CD4-positive, alpha-beta T cell treated with Interleukin-17A for 1 hour (primary cell): ENCODE data around the gene RTP5.

Experiments
- DNase-seq: peaks from one replicate; pipeline ENCODE4 v3.0.0-alpha.2; 2020

The RTP5 gene

DNA sequence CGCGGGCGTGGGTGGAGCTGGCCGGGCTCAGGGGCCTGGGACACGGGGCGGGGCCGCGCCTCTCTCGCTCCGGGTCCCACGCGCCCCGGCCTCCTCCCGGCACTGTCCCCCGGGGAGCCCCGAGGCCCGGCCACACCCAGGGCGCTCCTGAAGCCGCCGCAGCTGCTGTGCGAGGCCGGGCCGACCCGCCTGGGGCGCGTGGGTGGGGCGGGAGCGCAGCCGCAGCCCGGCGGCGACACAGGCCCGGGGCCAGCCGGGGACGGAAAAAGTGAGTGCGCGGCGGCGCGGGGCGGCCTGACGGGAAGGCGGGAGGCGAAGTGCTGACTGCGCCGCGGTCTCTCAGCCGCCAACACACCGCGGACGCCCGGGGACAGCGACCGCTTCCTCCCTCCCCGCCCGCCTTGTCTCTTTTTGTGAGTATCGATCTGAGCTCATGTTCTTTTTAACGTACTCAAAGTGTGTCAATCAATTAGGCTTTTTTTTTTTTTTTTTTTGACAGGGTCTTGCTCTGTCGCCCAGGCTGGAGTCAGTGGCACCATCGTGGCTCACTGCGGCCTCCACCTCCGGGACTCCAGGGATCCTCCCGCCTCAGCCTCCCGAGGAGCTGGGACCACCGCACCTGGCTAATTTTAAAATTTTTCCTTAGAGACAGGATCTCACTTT is 25.3 kb upstream of the RTP5 start:
- peak; percentile 78 for DNase-seq

DNA sequence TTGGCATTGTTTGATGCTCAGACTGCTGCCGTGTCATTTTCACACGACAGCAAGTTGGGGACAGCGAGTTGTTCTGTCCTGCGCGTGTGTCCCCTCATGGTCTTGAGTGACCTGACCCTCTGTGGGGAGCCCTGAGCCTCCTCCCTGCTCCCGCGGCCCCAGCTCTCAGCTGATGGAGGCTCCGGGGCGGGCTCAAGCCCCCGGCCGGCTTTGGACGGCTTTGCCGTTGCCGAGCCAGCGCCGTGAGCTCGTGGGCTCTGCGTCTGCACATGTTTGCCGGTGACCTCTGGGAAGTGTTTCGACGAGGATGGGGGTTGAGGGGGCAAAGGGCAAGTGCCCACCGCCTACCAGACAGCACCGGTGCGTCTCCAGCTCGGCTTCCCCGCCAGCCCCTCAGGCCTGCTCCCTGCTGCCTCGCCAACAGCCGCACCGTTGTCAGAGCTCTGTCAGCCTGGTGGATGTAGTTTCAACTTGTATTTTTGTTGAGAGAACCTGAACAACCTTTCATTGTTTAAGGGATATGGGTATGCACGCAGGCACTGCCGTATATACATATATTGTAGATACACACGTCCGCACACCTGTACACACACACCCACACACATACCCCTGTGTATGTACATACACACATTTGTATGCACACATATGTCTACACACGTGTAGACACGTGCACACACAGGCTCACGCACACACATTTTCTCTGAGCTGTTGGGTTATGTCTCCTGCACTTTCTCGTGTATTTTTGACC is 24.5 kb upstream of the RTP5 start:
- no peak for DNase-seq

DNA sequence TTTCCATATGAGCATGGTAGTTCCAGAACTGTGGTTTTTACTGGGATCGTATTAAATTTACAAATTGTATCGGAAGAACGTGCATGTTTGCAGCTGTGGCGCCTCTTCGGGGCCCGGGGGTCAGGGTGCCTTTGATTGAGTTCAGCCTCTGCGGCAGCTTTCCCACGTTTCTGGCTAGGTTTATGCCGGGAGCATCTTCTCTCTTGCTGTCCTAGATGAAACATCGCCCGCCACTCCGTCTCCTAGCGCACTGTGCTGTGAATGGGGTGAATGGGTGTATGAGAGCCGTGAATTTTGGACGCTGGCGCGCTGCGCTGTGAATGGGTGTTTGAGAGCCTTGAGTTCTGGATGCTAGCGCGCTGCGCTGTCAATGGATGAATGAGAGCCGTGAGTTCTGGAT is 23.1 kb upstream of the RTP5 start:
- DNase-seq = no peak

DNA sequence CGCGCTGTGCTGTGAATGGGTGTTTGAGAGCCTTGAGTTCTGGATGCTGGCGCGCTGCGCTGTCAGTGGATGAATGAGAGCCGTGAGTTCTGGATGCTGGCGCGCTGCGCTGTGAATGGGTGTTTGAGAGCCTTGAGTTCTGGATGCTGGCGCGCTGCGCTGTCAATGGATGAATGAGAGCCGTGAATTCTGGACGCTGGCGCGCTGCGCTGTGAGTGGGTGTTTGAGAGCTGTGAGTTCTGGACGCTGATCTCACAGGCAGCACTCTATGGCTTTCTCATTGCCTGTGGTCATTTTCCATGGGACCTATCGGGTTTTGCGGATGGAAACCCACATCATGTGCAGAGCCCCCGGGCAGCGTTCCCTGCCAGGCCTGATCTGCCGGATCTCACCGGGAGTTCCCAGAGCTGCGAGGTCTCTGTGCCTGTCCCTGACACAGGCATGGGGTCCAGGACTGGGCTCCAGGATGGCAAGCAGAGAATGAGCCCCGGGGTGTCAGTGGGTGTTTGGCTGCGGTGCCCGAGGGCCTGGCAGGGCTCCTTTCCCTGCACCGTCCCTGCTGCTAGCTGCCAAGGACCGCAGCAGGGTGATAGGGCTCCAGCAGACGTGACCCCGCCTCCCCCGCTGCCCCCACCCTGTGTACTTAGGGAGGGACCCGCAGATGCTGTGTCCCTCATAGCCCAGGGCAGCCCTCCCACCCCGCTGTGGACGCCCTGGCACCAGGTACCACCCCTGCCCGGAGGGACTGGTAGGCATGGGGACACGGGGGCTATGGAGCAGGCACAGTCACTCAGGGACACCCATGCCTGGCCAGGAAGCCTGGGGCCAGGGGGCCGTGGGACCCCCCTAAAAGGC is 20.5 kb upstream of the RTP5 start:
- DNase-seq = no peak

DNA sequence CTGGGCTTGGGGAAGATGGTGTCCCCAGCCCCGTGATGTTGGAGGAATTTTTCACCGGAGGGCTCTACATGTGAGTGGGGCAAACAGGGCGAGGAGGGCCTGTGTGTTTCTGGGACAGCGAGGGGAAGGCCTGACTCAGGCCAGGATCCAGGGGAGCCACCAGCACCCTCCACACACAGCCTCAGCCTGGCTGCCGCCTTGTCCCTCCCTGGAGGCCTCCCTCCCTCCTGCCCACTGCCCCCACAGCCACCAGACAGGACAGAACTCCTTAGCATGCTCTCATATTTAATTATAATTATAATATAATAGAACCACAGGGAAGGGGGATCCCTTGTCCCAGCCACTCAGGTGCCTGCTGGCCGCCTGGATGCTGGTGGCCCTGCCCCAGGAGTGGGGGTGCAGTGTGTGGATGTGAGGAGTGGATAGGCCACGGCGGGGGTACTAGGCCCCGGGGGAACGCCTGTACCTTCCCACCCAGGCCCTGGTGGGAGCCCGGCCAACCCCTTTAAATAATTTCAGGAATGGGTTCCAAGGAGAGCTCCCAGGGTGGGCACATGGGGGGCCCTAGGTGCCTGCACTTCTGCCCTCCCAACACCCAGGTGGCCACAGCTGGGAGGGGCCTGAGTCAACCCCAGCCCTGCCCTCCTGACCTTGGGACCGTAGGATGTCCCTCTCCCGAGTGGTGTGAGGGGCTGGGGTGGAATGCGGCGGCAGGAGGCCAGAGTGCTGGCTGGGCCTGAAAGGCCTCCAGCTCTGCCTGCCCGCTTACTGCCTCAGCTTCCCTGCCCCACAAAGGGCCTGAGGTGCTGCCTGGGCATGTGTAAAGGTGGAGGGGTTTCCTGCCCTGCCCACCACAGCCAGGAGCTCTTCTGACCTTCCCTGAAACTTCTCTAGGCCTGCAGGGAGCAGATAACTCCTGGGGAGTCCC is 19.6 kb upstream of the RTP5 start:
- DNase-seq = no peak

DNA sequence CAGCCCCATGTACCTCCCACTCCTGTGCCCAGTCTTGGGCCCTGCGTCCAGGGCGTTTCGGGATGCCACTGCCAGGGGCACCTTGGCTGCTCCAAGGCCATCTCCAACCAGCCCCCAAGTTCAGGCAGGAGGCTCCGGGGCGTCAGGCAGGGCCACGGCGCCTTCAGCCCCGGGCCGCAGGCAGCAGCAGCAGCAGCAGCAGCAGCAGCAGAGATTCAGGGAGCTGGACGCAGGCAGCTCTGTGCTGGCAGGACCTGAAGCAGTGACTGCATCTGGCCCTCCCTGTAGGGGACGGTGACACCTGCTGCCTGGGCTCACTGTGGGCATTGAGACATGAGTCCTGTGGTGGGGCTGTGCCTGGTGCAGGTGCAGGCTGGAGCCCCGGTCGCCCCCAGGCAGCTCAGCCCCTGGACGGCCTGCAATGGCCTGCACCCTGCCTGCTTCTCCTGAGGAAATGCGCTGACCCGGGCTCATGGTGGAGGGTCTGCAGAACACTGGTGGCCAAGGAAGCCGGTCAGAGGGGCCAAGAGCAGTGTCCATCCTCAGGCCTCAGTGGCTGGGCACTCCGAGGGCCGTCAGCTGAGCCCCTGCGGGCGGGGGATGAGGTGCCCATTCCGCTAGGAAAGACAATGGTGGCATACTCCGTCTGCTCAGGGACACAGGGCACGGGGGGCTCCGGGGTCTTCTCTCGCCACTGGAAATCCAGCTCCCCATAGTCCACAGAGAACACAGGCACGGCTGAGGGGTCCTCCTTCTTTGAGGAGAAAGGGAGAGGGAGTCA is 18.8 kb upstream of the RTP5 start:
- DNase-seq = no peak

DNA sequence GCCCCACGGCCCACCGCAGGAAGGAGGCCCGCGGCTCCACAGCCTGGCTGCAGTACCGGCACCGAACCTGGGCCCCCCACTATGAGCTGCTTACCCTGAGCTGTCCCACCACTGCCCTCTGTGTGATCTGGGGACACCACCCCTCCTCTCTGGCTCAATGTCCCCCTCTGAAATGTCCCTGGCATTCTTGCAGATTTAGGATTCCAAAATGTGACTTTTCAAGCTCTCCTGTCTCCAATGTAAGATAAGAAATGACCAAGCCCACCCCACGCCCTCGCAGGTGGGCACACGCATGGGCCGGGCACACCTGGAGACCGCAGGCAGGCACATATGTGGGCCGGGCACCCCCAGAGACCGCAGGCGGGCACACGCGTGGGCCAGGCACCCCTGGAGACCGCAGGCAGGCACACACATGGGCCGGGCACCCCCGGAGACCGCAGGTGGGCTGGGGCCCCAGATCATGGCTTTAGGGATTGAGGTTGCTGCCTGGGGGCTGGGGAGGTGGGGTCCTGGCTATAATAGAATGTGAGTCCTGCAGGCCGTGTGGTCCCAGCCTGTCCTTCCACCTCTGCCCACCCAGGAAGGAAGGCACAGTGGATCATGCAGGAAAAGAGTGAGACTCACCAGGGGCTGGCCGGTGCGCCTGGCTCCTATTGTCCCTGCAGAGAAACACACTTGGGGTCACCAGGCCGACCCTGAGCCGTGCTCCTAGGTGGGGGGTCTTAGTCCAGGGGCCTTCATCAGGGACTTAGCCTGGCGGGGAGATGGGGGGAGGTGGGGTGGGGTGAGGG is 18.0 kb upstream of the RTP5 start:
- no peak for DNase-seq

DNA sequence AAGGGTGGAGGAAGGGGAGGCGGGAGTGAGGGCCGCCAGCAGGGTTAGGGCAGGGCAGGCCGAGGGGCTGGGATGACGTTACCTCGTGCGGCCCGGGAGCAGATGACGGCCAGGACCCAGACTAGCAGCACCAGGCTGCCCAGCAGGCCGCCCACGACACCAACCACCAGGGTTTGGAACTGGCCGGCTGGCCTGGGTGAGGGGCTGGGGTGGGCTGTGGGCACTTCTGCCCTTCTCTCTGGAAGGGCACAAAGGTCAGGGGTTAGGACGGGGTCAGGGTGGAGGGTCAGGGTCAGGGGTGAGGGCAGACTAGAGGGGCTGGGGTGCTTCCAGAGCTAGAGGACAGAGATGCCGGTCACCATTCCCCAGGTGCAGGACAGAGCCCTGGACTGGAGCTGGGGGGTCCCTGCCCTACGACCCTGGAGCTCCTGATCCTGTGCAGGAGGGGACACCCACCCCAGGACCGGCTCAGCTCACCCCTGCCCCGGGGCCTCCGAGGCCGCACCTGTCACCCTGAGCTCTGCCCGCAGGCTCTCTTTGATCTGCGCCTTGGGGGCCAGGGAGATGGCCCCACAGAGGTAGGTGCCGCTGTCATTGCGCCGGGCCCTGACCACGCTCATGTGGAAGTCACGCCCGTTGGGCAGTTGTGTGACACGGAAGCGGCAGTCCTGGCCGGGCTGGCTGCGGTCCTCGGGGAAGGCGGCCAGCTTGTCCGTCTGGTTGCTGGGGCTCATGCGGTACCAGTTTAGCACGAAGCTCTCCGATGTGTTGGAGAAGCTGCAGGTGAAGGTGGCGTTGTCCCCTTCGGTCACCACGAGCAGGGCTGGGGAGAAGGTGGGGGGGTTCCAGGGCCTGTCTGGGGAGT is 17.2 kb upstream of the RTP5 start:
- DNase-seq = no peak

DNA sequence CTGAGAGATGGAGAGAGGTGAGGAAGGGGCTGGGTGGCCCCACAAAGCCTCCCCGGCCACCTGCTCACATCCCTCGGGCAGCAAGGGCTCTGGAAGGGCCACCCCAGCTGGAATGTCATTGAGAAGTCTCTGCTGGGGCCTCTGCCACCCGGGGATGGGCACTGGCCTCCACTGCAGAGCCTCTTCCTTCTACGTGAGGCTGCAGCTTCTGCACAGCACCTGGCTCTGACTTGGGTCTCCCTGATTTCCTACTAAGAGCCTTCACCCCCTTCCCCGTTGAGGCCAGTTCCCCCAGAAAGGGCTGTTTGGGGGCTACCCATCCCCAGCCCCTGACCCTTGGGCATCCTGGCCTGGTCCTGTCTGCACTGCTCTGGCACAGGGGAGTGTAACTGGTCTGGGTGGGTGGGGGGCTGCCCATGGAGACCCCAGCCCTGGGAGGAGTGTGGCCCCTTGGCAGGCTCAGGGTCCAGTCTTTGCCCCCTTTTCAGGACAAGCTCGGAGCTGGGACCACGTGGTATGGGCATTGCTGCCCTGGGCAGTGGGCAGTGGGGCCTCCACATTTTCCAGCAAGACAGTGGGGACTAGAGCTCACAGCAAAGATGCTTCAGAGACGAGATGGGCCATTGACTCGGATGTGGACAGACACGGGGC is 16.4 kb upstream of the RTP5 start:
- no peak for DNase-seq

DNA sequence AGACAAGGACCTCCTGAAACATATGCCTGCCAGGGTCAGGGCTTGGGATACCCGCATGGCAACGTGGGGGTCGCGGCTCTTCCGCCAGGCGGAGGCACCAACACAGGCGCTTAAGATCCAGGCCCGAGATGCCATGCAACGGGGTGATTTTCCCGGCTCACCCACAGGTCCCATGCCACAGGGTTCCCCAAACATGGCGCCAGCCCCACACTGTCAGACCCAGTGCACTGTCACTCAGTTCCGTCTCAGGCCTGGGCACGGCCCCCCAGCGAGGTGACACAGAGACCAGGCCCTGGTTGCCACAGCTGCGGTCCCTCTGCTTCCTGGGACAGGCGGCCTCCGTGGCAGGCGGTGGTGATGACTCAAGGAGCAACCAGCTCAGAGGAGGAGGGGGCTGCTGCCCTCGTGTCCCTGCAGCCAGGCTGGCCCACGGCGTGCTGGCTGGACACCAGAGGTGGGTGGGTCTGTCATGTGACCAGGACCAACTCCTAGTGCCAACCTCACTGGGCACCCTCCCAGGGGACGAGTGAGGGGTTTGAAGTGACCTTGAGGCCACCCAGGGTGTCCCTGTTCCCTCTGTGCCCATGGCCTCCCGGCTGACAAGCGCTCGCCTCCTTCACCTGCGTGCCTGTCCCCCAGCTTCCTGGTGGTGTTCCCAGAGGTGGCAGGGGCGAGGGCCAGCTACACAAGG is 15.7 kb upstream of the RTP5 start:
- DNase-seq = no peak

DNA sequence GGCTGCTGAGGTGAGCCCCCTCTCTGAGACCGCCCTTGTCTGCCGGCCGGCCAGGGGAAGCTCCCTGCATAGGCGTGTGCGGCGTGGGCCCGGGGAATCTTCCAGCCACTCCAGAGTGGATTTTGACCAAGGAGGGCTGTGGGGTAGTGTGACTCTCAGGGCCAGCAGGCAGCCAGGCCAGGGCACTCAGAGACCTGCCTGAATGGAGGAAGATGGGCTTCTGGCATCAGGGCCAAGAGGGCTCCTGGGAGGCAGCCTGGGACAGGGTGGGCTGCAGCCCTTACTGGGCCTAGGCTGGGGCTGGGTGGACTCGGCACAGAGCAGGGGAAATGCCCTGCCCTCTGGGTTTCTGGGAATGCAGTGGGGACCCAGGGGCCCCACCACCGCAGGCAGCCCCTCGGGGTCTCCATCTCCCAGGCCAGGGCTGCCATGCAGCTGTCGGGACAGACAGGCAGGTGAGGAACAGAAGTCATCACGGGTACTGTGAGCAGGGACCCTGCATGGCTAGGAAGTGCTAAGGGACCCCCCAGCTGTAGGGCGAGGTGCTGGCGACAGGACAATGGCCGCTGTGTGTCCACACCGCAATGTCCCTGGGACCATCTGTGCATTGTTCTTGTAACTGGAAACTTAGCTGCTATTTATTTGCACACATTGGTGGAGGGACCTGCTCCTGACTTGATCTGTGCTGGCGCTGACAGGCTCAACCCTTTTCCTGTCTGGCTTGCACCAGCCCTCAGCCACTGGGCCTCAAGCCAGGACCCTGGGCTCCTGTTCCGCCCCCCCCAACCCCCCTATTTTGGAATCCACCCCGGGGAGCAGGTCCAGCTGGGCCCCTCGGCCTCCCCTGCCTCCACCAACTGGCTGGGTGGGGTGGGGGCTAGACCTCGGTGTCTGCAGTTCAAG is 14.9 kb upstream of the RTP5 start:
- DNase-seq = no peak

DNA sequence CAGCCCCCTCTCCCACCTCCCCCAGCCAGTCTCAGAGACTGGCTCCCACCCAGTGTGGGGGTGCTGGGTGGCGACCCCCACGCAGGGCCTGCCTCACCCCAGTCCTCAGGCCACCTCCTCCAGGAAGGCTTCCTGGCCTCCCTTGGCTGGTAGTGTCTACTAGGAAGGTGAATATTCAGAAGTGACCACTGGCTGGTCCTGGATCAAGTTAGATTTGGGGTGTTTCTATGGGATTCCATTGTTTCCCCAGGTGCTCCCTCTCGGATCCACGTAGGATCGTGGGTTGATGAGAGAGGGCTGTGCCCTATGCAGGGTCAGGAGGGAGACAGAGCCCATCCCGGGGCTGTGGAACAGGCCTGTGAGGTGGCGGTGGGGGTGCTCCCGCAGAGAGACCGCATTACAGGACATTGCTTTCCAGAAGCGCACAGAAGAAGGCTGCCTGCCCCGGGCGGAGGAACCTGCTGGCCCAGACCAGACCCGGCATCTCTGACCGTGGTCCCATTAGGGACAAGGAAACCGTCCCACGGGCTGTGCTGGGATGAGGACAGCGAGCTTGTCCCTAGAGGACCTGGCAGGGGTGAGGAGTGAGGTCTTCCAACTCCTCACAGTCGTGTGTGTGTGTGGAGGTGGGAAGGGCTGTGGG is 14.2 kb upstream of the RTP5 start:
- no peak for DNase-seq

DNA sequence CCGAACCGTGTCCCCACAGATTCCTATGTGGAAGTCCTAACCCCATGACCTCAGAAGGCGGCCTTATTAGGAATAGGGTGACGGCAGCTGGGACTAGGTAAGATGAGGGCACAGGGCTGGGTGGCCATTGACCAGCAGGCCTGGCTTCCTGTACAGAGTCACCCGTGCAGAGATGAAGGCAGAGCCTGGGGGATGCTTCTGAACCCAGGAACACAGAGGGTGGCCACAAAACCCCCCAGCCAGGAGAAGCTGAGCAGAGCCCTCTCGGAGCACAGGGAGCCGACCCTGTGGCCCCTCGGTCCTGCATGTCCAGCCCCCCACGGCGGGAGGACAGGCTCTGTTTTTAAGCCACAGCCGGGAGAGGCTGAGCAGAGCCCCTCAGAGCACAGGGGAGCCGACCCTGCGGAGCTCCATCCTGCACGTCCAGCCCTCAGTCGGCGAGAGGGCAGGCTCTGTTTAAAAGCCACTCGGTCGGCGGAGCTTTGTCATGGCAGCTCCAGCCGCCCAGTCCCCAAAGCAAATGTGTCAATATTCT is 13.6 kb upstream of the RTP5 start:
- no peak for DNase-seq

DNA sequence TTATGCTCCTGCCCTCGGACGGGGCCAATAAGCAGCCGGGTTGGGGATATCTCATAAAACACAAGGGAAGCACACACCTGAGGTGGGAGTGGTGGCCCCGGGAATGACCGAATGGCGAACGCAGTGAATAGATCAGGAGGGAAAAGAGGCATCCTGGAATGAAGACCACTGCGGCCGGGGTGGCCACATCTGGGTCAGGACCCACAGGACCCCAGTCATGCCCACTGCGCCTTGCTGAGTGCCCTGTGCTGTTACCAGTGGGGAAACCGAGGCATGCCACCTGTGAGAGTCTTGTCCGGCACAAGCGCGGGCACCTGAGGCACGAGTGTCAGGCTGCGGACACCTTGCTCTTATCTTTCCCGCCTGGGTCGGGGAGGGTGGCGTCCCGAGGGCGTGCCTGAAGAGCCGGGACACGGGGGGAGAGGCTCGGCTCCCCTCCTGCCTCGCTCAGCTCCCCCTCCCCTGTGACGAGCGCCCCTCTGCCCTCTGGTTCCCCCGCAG is 12.4 kb upstream of the RTP5 start:
- no peak for DNase-seq

DNA sequence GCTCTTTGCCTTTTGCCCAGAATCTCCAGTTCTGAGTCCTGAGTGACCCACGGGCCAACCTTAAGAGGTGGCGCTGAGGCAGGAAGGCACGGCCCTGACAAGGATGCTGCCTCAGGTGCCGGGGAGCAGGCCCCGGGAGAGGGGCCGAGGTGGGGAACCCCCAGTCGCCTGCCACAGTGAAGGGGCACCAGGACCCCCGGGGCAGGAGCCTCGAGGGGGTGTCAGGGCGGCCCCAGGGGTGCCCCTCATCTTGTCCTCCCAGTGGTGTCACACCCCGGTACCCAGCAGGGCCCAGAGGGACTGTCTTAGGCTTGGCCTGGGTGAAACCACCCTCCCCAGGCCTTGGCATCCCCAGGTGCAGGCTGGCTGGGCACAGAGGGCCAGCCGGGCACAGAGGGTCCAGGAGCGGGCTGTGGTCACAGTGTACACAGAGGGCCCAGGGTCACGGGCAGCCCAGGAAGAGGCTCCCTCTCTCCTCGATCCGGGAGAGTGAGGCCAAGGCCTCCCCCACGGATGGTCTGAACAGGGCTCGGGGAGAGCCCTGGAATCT is 11.9 kb upstream of the RTP5 start:
- no peak for DNase-seq
